Activated B cell treated with CpG ODN at 0.5 μM for 24 hours (primary cell): ENCODE data around the gene F13A1. TPM values are rescaled to one million over a fixed set of nuclear protein-coding genes. Genes with fewer than 3 reads are reported as not detected.
A peak's percentile ranks its signal among the peaks of the same experiment; 100 is the strongest.
"Not testable (repeated sequence)": the region's sequence is repeated elsewhere in the genome, so short reads cannot be mapped to it uniquely, and the experiment has no call there.

Experiments
- ATAC-seq: fragments of 200-7000 bp; cut with Tn5 transposase; one replicate; pipeline ENCODE4 v1.10.0; 2021; ENCODE audit warnings: low read depth, mild to moderate bottlenecking, moderate library complexity
- CTCF ChIA-PET: fragments of 350-600 bp; sonication (Branson Sonifier 250); formaldehyde crosslinking; loops from one replicate; lab custom pipeline; 2021; ENCODE audit warnings: antibody characterized with exemption; lab: Charles Lee
- POLR2A ChIA-PET: fragments of 350-600 bp; sonication (Branson Sonifier 250); formaldehyde crosslinking; loops from one replicate; lab custom pipeline; 2021; ENCODE audit warnings: antibody characterized with exemption; lab: Charles Lee
- DNase-seq: peaks from one replicate; pipeline ENCODE4 v3.0.0; 2022
- H3K27ac Mint-ChIP-seq: one replicate; pipeline ENCODE4 v1.8.0; 2020; ENCODE audit warnings: mixed read lengths
- H3K27me3 Mint-ChIP-seq: one replicate; pipeline ENCODE4 v1.8.0; 2021; ENCODE audit warnings: mixed read lengths
- H3K36me3 Mint-ChIP-seq: one replicate; pipeline ENCODE4 v1.8.0; 2021; ENCODE audit warnings: low read depth, mixed read lengths
- H3K4me1 Mint-ChIP-seq: one replicate; pipeline ENCODE4 v1.8.0; 2021; ENCODE audit warnings: mixed read lengths
- H3K4me3 Mint-ChIP-seq: one replicate; pipeline ENCODE4 v1.8.0; 2020; ENCODE audit warnings: mild to moderate bottlenecking, mixed read lengths
- H3K9me3 Mint-ChIP-seq: one replicate; pipeline ENCODE4 v1.8.0; 2020; ENCODE audit warnings: mixed read lengths
- CTCF ChIP-seq: fragments of 200-600 bp; IDR thresholded peaks from one replicate; pipeline ENCODE4 v1.8.0; 2022; ENCODE audit warnings: antibody characterized with exemption, mild to moderate bottlenecking
- intact Hi-C: fragments of 100-400 bp; cut with micrococcal nuclease; formaldehyde crosslinking; loops from one replicate; pipeline ENCODE4 v1.15.1; 2024
- total RNA-seq: library from RNA; stranded (reverse); gene quantifications from 2 replicates; pipeline ENCODE4 v1.2.3, GENCODE V29; 2022

Gene F13A1
- total RNA-seq, 1 donor from 2014 or later, result 0.75 TPM

- ChIA-PET CTCF (interaction anchor here (0.9 kb wide), 2 partner anchors 31 to 78 kb away, joined by 3 read pairs; no protein-coding TSS in a partner anchor), POLR2A (no interaction called here)
- Mint-ChIP-seq H3K4me1 (peaks cover 3% of the 10 kb centered on the region), H3K27ac (no peak overlapping the region), H3K4me3 (no peak overlapping the region), H3K27me3 (peaks cover 14% of the 10 kb centered on the region), H3K36me3 (no peaks in the 10 kb centered on the region), H3K9me3 (no peaks in the 10 kb centered on the region)
- no peak for TF ChIP-seq CTCF
- intact Hi-C loops, result no loop called here
- DNase-seq (no peak), ATAC-seq (no peak)
These were observed 7.5 kb downstream of the F13A1 start for GRCh38 chr6:6312901-6313441.

GRCh38 chr6:6305575-6305974, 14.9 kb downstream of the F13A1 start:
- no peak overlapping the region for H3K27ac Mint-ChIP-seq
- ChIA-PET CTCF (no interaction called here), POLR2A (no interaction called here)
- intact Hi-C loops, result no loop called here
- no peak for TF ChIP-seq CTCF
- ATAC-seq, result no peak
- H3K36me3 Mint-ChIP-seq, result no peaks in the 10 kb centered on the region
- H3K27me3 Mint-ChIP-seq, result peaks cover 3% of the 10 kb centered on the region
- no peak for DNase-seq
- no peaks in the 10 kb centered on the region for H3K4me1 Mint-ChIP-seq
- H3K9me3 Mint-ChIP-seq, result no peaks in the 10 kb centered on the region
- H3K4me3 Mint-ChIP-seq, result no peak overlapping the region

GRCh38 chr6:6300383-6300782, 20.1 kb downstream of the F13A1 start:
- H3K9me3 Mint-ChIP-seq, intact Hi-C loops, H3K27ac Mint-ChIP-seq, H3K27me3 Mint-ChIP-seq, H3K36me3 Mint-ChIP-seq, CTCF ChIA-PET, ATAC-seq, H3K4me1 Mint-ChIP-seq, POLR2A ChIA-PET, H3K4me3 Mint-ChIP-seq, DNase-seq: not testable (repeated sequence)

GRCh38 chr6:6293317-6293716, 27.1 kb downstream of the F13A1 start:
- Mint-ChIP-seq H3K36me3 (no peaks in the 10 kb centered on the region), H3K27me3 (peaks cover 11% of the 10 kb centered on the region), H3K4me1 (no peaks in the 10 kb centered on the region), H3K27ac (no peak overlapping the region), H3K4me3 (no peak overlapping the region), H3K9me3 (no peaks in the 10 kb centered on the region)
- CTCF ChIA-PET, result no interaction called here
- POLR2A ChIA-PET, result no interaction called here
- TF ChIP-seq CTCF, result no peak
- ATAC-seq (no peak), DNase-seq (no peak)
- intact Hi-C loops, result no loop called here

GRCh38 chr6:6287415-6287814, 33.0 kb downstream of the F13A1 start:
- ATAC-seq, result peak; percentile 91
- intact Hi-C loops, result no loop called here

More at GRCh38 chr6:6287415-6287814, 33.0 kb downstream of the F13A1 start:
- ChIA-PET CTCF (no interaction called here), POLR2A (interaction anchor here (1.0 kb wide), 1 partner anchor 120 kb away, joined by 3 read pairs; no protein-coding TSS in a partner anchor)
- Mint-ChIP-seq H3K9me3 (no peaks in the 10 kb centered on the region), H3K4me3 (no peak overlapping the region), H3K27ac (peak overlapping the region; percentile 16), H3K27me3 (peaks cover 11% of the 10 kb centered on the region), H3K36me3 (no peaks in the 10 kb centered on the region), H3K4me1 (peaks cover 32% of the 10 kb centered on the region)
- DNase-seq, result no peak
- TF ChIP-seq CTCF, result no peak
